Keratinocyte (primary cell): ENCODE results near the gene OBSCN. TPM values are rescaled to one million over a fixed set of nuclear protein-coding genes. Genes with fewer than 3 reads are reported as not detected.

Experiments
- DNase-seq: peaks from one replicate; pipeline ENCODE4 v3.0.0-alpha.2; 2011; ENCODE audit warnings: low read depth, missing footprints, low spot score
- FAIRE-seq: peaks from 2 replicates; lab custom pipeline; 2011; peaks lifted over from hg19 to GRCh38; lab: Jason Lieb, UNC
- H2AFZ ChIP-seq: 2 replicates; pipeline ENCODE4 v1.6.0; 2012; ENCODE audit warnings: low read length, control low read depth, inconsistent platforms; ENCODE audit not compliant: control insufficient read depth
- H3K27ac ChIP-seq: 2 replicates; pipeline ENCODE4 v1.5.1; 2011; ENCODE audit warnings: low read length; ENCODE audit not compliant: control insufficient read depth, insufficient read depth
- H3K27me3 ChIP-seq: 3 replicates; pipeline ENCODE4 v1.6.0; 2011; ENCODE audit warnings: low read length; ENCODE audit not compliant: control insufficient read depth, insufficient read depth; ENCODE audit errors: extremely low read depth
- H3K36me3 ChIP-seq, 2 experiments: 2 replicates in 1 of 2; 3 replicates in 1 of 2; pipeline ENCODE4 v1.5.1; 2011; ENCODE audit warnings: low read length in 2 of 2, mild to moderate bottlenecking in 1 of 2; ENCODE audit not compliant: control insufficient read depth in 2 of 2, insufficient read depth in 2 of 2; ENCODE audit errors: extremely low read depth in 1 of 2
- H3K4me1 ChIP-seq: 3 replicates; pipeline ENCODE4 v1.5.1; 2011; ENCODE audit warnings: low read length; ENCODE audit not compliant: control insufficient read depth, insufficient read depth; ENCODE audit errors: extremely low read depth
- H3K4me2 ChIP-seq: 3 replicates; pipeline ENCODE4 v1.6.0; 2011; ENCODE audit warnings: low read depth, low read length; ENCODE audit not compliant: control insufficient read depth, insufficient read depth; ENCODE audit errors: extremely low read depth
- H3K4me3 ChIP-seq, 3 experiments: fragments of 200-600 bp in 1 of 3; sonication (generic) in 1 of 3; 2 replicates in 2 of 3; 3 replicates in 1 of 3; pipeline ENCODE4 v1.5.1; 2011 to 2016; ENCODE audit warnings: low read length in 3 of 3, mild to moderate bottlenecking in 3 of 3, control low read depth in 2 of 3, inconsistent platforms in 1 of 3, low read depth in 1 of 3, mixed read lengths in 1 of 3, mixed run types in 1 of 3, moderate library complexity in 1 of 3; ENCODE audit not compliant: control insufficient read depth in 2 of 3, insufficient read depth in 2 of 3; ENCODE audit errors: extremely low read depth in 1 of 3
- H3K79me2 ChIP-seq: 2 replicates; pipeline ENCODE4 v1.6.0; 2012; ENCODE audit warnings: low read length; ENCODE audit not compliant: control insufficient read depth, insufficient read depth
- H3K9ac ChIP-seq: 3 replicates; pipeline ENCODE4 v1.6.0; 2011; ENCODE audit warnings: low read length; ENCODE audit not compliant: control insufficient read depth, insufficient read depth; ENCODE audit errors: extremely low read depth
- H3K9me1 ChIP-seq: 3 replicates; pipeline ENCODE4 v1.6.0; 2011; ENCODE audit warnings: low read length; ENCODE audit not compliant: control insufficient read depth, insufficient read depth; ENCODE audit errors: extremely low read depth
- H3K9me3 ChIP-seq: 2 replicates; pipeline ENCODE4 v1.5.1; 2012; ENCODE audit warnings: low read depth, low read length; ENCODE audit not compliant: control insufficient read depth
- H4K20me1 ChIP-seq: 3 replicates; pipeline ENCODE4 v1.6.0; 2011; ENCODE audit warnings: low read length; ENCODE audit not compliant: control insufficient read depth, insufficient read depth; ENCODE audit errors: extremely low read depth
- CTCF ChIP-seq, 3 experiments: IDR thresholded peaks in 1 of 3; conservative IDR thresholded peaks in 1 of 3; optimal IDR thresholded peaks in 1 of 3; 2 replicates in 2 of 3; 3 replicates in 1 of 3; pipeline versions ENCODE3 to v1.5.1; 2011; ENCODE audit warnings: low read length in 3 of 3, mild to moderate bottlenecking in 3 of 3, moderate library complexity in 2 of 3, control low read depth in 1 of 3, inconsistent platforms in 1 of 3; ENCODE audit not compliant: insufficient read depth in 2 of 3; ENCODE audit errors: extremely low read depth in 1 of 3
- EZH2 ChIP-seq: IDR thresholded peaks from one replicate; pipeline ENCODE4 v1.6.1; 2012; ENCODE audit warnings: inconsistent platforms, mild to moderate bottlenecking, low read length, moderate library complexity
- dilution Hi-C: fragments of 300-500 bp; cut with MboI; formaldehyde crosslinking; loops from one replicate; pipeline ENCODE4 v1.7.0; 2020; ENCODE audit warnings: low sequenced_read_pairs; ENCODE audit not compliant: extremely low pct_ligation_motif_present
- polyA plus RNA-seq, 5 experiments: library from polyadenylated mRNA; depleted of rRNA in 3 of 5; stranded (reverse) in 3 of 5; stranded (forward) in 1 of 5; unstranded in 1 of 5; fragments of >200 nt; gene quantifications; 1 replicate in 1 of 5; 2 replicates in 3 of 5; 3 replicates in 1 of 5; pipeline versions ENCODE4 v1.2.1 to v1.2.3, GENCODE V29; 2011 to 2012; ENCODE audit warnings: missing spikeins in 2 of 5, low read depth in 1 of 5, low replicate concordance in 1 of 5

The OBSCN gene
- polyA plus RNA-seq, 1 donor (not counting 4 experiments of a cell fraction or from before 2014, with no cell fraction given), result 1.8 TPM

DNA sequence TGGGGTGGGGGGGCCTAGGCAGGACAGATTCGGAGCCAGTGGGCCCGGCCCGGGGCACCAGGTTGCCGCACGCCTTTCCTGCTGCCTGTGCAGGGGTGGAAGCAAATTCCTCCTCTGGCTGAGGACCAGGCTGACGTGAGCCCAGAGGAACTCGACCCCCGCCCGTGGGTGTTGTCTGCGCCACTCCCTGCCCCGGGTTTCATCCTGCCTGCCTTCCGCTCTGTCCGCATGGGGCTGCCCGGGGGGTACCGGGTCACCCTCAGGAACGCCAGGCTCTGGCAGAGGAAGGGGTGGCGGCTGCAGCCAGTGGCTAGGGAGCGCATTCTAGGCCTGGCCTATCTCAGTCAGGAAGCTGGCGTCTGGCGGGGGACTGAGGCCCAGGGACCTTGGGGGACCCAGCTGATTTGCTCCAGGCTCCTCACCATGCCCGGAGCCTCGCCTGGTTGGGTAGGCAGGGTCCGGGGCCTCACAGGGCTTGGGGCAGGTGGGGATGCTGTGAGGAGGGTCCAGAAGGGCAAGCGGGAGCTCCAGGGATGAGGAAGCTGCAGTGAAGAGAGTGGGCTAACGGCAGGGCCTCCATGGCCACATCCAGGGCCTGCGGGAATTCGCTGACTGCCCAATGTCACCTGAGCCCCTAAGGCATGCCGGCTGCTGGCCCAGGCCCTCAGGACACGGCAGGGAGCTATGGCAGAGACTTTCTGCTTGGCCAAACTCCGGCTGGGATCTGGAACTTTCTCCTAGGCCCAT lies 44.7 kb upstream of the OBSCN start:
- no peaks in the 10 kb centered on the region for H3K27me3 ChIP-seq
- H4K20me1 ChIP-seq, result no peaks in the 10 kb centered on the region
- H3K27ac ChIP-seq, result peak overlapping the region; percentile 93
- TF ChIP-seq EZH2 (no peak), CTCF (optimal IDR thresholded peaks at IDR 0.05 in 1 of 3, IDR thresholded peaks at IDR 0.05 in 1 of 3, conservative IDR thresholded peaks at IDR 0.05 in 1 of 3; ENCODE audit: extremely low read depth in 1 of 3, insufficient read depth in 2 of 3, low read length in 3 of 3) (no peak)
- H3K4me2 ChIP-seq, result peak overlapping the region; percentile 85
- FAIRE-seq (peak; percentile 78), DNase-seq (peak; percentile 70)
- dilution Hi-C loops, result no loop called here
- H3K9me1 ChIP-seq, result no peaks in the 10 kb centered on the region
- H3K9me3 ChIP-seq, result no peaks in the 10 kb centered on the region
- H3K4me3 ChIP-seq, result peak overlapping the region; percentile 25 to 43 (median 40)
- H3K36me3 ChIP-seq, result no peaks in the 10 kb centered on the region
- peaks cover 15% of the 10 kb centered on the region for H3K79me2 ChIP-seq
- peaks cover 50% of the 10 kb centered on the region for H3K4me1 ChIP-seq
- peak overlapping the region; percentile 43 for H2AFZ ChIP-seq
- peak overlapping the region; percentile 87 for H3K9ac ChIP-seq

GRCh38 chr1:228163776-228164519 lies 43.9 kb upstream of the OBSCN start:
- no peaks in the 10 kb centered on the region for H3K9me1 ChIP-seq
- no peak overlapping the region for H3K4me3 ChIP-seq
- TF ChIP-seq CTCF (optimal IDR thresholded peaks at IDR 0.05 in 1 of 3, IDR thresholded peaks at IDR 0.05 in 1 of 3, conservative IDR thresholded peaks at IDR 0.05 in 1 of 3; ENCODE audit: extremely low read depth in 1 of 3, insufficient read depth in 2 of 3, low read length in 3 of 3), result no peak
- H3K27me3 ChIP-seq, result no peaks in the 10 kb centered on the region
- H3K27ac ChIP-seq, result peak overlapping the region; percentile 93
- FAIRE-seq (no peak), DNase-seq (no peak)
- H4K20me1 ChIP-seq, result no peaks in the 10 kb centered on the region
- dilution Hi-C loops, result no loop called here
- H3K79me2 ChIP-seq, result peaks cover 23% of the 10 kb centered on the region
- peak overlapping the region; percentile 85 for H3K4me2 ChIP-seq
- H3K36me3 ChIP-seq, result no peaks in the 10 kb centered on the region
- peak overlapping the region; percentile 87 for H3K9ac ChIP-seq
- H3K4me1 ChIP-seq, result peaks cover 50% of the 10 kb centered on the region
- H3K9me3 ChIP-seq, result no peaks in the 10 kb centered on the region
- H2AFZ ChIP-seq, result no peak overlapping the region
